SH-SY5Y (cell line): Measurements from ENCODE around the gene MRPL24.

Experiments used
- GATA2 ChIP-seq: IDR thresholded peaks from 2 replicates; pipeline ENCODE4 v1.6.1; 2011; ENCODE audit warnings: mild to moderate bottlenecking, low read depth, low read length
- GATA3 ChIP-seq: IDR thresholded peaks from 2 replicates; pipeline ENCODE4 v1.6.1; 2011; ENCODE audit warnings: low read depth, mild to moderate bottlenecking, low read length, moderate library complexity

DNA sequence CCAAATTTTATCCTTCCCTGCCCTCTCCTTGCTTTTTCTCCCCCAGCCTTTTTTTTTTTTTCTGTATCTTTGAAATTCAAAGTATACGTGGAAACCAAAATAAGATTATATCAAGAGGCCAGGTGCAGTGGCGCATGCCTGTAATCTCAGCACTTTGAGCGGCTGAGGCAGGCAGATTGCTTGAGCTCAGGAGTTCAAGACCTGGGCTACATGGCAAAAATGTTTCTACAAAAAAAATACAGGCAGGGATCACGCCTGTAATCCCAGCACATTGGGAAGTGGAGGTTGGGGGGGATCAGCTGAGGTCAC, 19.9 kb upstream of the MRPL24 start:
- no peak for TF ChIP-seq GATA2
- TF ChIP-seq GATA3, result no peak
